ENCODE data around the gene LRRC37B.
"Not testable (repeated sequence)": the region's sequence is repeated elsewhere in the genome, so short reads cannot be mapped to it uniquely, and the experiment has no call there.

The LRRC37B gene

GRCh38 chr17:32086833-32087232, 79.7 kb downstream of the LRRC37B start:
- not testable (repeated sequence) for DNase-seq (ENCODE audit: low read depth in 2 of 2)

GRCh38 chr17:32092062-32092461, 84.9 kb downstream of the LRRC37B start:
- DNase-seq (ENCODE audit: low read depth in 2 of 2) = not testable (repeated sequence)

GRCh38 chr17:32099686-32100085, 92.5 kb downstream of the LRRC37B start:
- DNase-seq (ENCODE audit: low read depth in 2 of 2) = no peak

GRCh38 chr17:32100323-32100722, 93.1 kb downstream of the LRRC37B start:
- not testable (repeated sequence) for DNase-seq (ENCODE audit: low read depth in 2 of 2)

GRCh38 chr17:32100971-32101631, 93.9 kb downstream of the LRRC37B start:
- DNase-seq (ENCODE audit: low read depth in 2 of 2) = no peak

- DNase-seq (ENCODE audit: low read depth in 2 of 2) = no peak
Measured at GRCh38 chr17:32102172-32102571, 95.0 kb downstream of the LRRC37B start.

DNA sequence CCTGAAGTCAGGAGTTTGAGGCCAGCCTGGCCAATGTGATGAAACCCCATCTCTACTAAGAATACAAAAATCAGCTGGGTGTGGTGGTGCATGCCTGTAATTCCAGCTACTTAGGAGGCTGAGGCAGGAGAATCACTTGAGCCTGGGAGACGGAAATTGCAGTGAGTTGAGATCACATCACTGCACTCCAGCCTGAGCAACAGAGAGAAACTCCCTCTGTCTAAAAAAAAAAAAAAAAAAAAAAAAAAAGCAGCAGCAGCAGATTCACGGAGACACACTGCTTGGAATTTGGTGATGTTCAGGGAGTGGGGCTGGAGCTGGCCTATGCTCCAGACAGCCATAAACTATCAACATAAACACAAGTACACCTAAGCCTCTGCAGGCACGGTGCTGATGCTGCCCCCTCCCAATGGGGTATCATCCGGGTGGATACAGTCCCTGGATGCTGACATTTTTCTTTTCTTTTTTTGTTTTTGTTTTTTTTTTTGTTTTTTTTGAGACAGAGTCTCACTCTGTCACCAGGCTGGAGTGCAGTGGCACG, 95.5 kb downstream of the LRRC37B start:
- no peak for DNase-seq (ENCODE audit: low read depth in 2 of 2)

Measured in fibroblast of skin of left quadriceps (primary cell).